NCI-H1092 treated with DMSO at 0.1 percent for 48 hours (cell line): ENCODE measurements around the gene ZNF626.
"Not testable (repeated sequence)": the region's sequence is repeated elsewhere in the genome, so short reads cannot be mapped to it uniquely, and the experiment has no call there.

Experiments used
- DNase-seq: peaks from one replicate; lab custom pipeline; 2025; lab: John Stamatoyannopoulos, UW

The ZNF626 gene

DNA sequence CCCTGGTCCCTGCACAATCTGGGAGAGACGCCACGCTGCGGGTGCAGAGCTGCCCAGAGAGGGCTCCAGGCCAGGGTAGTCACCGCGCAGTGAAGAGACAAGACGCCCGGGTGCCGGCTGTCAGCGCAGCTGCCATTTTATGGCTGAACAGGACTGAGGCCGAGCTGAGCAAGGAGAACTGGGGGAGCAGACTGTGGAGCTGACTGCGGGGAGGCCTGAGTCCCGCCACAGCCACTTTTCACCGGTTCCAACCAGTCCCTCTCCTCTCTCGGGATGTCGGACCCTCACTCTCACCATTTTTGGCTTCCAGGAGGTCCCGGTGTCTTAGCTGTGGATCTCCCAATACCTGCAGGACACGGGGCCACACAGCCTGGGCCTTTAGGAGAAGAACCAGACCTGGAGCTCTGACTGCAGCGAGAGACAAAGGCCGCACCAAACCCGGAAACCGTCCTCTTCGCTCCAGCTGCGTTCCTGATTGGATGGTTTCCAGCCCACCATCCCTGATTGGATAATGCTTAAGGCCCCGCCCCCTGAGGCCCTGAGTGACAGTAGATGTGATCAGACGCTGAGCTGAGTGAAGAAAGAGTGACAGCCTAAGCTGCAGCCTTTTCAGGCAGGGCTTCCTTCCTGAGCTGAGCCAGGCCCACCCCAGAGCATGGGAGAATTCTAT is at the start of gene ZNF626:
Gene ZNF626, minus strand, starts transcription at position 422 of the 670 bp plus-strand sequence. Its CDS starts 125 bp downstream, at position 297.
- DNase-seq: no peak

DNA sequence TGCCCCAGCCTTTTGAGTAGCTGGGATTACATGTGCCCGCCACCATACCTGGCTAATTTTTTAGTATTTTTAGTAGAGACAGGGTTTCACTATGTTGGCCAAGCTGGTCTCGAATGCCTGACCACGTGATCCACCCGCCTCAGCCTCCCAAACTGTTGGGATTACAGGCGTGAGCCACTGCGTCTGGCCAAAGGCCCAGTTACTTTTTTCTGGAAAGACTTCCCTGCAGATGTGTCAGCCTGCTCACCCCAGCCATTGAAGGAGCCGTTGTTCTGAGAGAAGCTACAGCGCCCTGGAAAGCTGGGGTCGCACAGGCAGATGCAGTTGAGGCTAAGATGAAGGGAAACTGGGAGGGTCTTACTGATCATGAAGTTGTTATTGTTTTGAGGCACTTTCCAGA is 7.9 kb upstream of the ZNF626 start:
- no peak for DNase-seq

DNA sequence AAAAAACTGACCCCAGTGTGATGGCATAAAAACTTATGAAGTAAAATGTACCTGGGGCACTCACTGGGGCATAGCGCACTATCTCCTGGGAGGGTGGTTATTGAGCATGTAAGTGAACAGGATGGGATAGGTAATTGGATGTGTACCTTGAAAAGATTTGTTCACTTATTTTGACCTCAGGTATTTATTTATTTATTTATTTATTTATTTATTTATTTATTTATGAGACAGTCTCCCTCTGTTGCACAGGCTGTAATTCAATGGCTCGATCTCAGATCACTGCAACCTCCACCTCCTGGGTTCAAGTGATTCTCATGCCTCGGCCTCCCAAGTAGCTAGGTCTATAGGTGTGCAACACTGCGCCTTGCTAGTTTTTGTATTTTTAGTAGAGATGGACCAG is 5.9 kb upstream of the ZNF626 start:
- no peak for DNase-seq

DNA sequence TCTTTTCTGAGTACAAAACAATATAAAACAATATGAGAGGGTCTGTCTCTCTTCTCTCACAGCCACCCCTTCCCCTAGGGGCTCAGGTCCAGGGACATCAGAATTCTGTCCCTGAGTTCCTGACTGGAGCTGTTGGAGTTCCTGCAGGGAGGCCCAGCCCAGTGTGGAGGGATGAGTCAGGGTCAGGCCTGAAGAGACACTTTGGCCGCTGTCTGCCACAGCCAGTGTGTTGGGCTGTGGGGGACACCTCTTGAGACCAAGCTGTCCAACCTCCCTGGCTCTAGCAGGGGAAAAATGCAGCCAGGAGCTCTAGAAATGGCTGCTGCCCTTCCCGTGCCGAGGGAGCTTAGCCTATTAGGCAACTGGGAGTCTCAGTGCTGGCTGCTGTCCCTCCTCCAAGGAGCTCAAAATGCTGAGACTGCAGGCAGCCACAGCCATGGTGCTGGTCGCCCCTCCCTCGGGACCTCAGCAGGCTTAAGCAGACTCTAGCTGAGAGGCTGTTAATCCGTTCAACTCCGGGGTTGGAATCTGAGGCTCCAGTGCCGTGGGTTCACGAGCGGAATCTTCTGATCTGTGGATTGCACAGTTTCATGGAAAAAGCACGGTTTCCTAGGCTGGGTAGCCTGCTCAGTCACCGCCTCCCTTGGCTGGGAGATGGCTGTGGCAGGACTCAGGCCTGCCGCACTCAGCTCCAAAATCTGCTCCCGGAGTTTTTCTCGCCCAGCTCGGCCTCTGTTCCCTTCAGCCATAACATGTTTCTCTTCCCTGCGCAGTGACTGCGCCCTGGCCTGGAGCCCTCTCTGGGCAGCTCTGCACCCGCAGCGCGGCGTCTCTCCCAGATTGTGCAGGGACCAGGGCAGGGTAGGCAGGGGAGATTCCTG is 3.8 kb upstream of the ZNF626 start:
- DNase-seq: no peak

DNA sequence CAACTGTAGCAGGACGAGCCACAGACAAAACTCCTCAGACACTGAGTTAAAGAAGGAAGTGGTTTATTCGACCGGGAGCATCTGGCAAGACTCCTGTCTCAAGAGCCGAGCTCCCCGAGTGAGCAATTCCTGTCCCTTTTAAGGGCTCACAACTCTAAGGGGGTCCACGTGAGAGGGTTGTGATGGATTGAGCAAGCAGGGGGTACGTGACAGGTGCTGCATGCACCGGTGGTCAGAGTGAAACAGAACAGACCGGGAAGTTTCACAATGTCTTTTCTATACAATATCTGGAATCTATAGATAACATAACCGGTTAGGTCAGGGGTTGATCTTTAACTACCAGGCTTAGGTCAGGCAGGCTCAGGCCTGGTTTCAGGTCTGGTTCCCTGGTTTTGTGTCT is 3.1 kb upstream of the ZNF626 start:
- not testable (repeated sequence) for DNase-seq

DNA sequence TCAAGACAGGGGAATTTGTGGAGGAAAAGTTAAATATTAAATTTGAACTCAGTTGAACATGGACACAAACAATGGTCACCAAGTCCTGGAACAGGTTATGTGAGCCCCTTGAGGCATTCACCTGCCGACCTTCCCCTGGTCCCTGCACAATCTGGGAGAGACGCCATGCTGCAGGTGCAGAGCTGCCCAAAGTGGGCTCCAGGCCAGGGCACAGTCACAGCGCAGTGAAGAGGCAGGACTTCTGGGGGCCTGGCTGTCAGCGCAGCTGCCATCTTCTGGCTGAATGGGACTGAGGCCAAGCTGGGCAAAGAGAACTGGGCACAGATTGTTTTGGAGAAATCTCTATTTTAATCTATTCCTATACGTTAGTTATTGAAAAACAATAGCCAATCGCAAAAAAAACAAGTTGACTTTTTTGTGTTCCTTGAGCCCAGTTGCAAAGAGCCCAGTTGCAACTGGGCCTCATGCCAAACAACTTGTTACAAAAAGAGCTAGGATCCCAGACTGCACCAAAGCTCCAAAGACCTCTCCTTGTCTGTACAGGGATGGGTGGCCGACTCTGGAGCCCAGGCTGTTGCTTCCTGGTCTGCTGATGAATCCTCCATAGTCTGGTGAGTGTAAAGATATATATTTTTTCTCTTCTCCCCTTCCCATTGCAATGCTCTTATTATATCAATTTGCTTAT is 1.2 kb upstream of the ZNF626 start:
- DNase-seq: peak; percentile 55

DNA sequence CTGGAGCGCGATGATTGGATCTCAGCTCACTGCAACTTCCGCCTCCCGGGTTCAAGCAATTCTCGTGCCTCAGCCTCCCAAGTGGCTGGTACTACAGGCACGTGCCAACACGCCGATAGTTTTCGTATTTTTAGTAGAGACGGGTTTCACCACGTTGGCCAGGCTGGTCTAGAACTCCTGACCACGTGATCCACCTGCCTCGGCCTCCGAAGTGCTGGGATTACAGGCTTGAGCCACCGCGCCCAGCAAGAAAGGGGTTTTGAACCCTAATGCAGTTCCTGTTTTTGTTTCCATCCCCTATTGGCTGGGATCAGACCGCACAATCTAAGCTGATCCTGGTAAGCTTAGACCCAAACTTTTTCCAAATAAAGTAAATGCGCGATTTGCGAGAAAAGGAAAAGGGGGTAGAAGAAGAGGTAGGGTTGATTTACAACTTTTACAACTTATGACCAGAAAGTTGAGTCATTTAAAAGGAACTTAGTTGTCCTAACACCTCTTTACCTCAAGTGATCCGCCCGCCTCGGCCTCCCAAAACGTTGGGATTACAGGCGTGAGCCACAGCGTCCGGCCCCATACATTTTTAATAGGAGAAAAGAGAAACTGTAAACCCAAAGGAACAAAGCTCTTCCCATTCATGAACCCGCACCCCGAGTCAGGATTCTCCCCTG is 764 bp downstream of the ZNF626 start:
- no peak for DNase-seq

DNA sequence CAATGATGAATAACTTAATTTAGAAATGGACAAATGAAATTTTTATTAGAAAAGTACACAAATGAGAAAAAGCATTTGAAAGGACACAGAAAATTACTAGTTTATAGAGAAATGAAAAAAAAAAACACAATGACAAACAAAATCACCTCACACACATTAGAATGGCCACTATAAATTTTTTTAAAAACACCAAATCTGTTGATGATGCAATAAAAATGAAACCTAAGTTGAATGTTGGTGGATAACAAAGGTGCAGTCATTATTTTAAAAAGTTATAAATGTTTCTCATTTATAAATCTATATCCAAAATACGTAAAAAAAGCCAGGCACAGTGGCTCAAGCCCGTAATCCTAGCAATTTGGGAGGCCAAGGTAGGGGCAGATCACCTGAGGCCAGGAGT is 20.8 kb downstream of the ZNF626 start:
- no peak for DNase-seq

DNA sequence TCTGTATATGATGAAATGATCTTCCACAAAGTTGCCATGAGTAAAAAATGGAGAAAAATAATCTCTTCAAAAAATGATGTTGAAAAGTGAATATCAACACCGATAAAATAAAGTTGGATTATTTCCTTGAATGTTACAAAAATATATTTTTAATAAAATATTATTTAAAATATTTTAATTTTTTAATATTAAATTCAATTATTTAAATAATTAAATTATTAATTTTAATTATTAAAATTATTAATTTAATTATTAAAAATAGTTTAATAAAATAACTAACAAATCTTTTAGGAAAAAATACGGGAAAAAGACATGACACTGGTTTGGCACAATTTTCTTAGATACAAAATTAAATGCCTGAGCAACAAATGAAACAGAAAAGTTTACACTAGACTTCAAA is 21.3 kb downstream of the ZNF626 start:
- DNase-seq: no peak

DNA sequence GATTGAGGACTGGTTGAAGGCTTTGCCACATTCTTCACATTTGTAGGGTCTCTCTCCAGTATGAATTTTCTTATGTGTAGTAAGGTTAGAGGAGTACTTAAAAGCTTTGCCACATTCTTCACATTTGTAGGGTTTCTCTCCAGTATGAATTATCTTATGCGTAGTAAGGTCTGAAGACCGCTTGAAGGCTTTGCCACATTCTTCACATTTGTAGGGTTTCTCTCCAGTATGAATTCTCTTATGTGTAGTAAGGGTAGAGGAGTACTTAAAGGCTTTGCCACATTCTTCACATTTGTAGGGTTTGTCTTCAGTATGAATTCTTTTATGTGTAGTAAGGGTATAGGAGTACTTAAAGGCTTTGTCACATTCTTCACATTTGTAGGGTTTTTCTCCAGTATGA is 36.8 kb downstream of the ZNF626 start:
- not testable (repeated sequence) for DNase-seq

DNA sequence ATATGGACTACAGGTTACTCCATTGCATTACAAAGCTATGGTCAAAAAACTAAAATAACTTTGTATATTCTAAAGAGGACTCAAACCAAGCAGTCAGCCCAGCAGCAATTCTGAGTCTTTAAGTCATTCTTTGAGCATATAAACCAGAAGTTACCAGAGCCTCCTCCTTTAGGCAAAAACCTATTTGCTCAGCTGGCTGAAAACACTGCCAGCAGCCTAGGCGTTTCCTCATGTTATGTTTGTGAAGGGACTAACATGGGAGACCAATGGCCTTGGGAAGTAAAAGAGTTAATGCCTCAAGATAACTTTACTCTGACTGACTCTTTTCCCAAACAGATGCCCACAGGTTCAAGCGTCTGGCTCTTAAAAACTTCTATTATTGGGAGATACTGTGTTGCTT is 45.3 kb downstream of the ZNF626 start:
- DNase-seq: no peak

DNA sequence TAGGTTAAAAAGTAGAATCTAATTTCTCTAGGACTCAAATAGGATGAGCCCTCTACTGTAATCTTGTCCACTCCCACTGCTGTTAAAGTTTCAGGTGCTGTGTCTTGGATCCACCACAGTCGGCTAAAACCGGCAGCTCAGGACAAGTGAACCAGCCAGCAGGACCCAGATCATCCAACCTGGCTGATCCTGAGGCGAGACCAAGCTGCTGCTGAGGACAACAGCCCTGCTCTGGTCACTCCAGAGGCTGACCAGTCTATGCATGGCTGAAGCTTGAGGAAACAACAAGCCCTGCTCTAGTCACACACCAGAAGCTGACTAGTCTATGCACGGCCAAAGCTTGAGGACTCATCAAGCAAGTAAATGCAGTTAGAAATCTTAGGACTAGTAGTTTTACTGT is 46.4 kb downstream of the ZNF626 start:
- DNase-seq: not testable (repeated sequence)

DNA sequence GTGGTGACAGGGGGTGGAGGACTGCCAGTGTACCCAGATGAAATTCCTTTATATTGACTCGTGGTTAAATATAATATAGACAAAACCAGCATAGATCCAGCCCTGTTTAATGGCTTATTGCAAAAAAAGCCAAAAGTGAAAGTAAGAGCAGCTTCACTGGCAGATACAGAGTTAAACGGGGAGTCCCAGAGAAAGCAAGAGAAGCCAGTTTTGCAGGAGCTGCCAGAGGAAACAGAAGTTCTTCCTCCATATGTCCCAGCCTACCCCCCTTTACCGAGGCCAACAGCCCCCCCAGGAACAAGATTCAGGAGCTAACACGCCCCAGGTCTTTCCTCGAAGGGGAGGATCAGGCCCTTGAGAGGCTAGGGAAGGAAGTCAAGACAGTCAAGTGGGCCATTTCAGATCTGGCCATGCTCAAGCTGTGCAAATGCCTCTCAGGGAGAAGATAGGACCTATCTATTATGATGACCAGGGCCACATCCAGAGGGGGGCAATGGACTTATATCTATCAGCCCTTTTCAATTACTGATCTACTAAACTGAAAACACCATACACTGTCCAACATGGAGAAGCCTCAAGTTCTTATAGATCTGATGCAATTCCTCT is 48.6 kb downstream of the ZNF626 start:
- no peak for DNase-seq

DNA sequence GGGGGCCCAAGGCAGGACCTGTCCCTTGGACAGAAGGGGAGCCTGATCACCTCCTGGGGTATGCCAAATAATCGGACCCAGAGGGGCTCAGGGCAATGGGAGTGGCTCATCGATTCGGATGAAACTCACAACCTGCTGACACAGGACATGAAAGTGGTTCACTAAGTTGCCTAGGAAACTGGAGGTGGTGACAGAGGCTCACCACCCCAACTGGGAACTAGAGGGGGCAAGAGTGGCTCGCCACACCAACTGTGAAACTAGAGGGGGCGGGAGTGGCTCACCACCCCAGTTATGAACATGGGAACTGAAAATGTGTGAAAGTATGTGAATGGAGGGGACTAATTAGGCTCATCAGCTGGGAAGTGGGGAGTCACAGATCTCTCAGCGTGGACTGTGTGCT is 49.5 kb downstream of the ZNF626 start:
- no peak for DNase-seq

DNA sequence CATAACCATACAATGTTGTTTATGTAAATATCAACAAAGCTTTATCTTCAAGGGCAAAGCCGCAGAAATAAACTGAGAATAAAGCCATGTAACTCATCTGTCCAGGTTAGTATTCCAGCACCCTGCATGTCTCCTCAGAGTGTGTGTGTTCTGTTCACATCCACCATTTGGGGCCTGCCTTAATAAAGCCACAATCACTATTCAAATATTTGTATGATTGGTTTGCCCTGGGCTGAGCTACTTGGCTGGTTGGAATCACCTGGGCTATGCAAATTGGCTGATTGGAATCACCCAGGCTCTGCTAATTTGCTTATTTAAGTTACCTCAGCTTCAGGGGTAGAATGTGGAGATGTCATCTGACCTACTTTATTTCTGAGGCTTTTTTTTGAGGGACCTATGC is 53.4 kb downstream of the ZNF626 start:
- DNase-seq: peak; percentile 69
